Suprapubic skin (tissue), 4 donors: Measurements from ENCODE around the gene LARGE1. TPM values are rescaled to one million over a fixed set of nuclear protein-coding genes. Genes with fewer than 3 reads are reported as not detected.

Source experiments
- DNase-seq, 2 donors: peaks; one replicate each; pipeline ENCODE4 v3.0.0-alpha.2; 2019; ENCODE audit warnings: low spot score in 2 of 2
- H3K27ac ChIP-seq: fragments of 200-600 bp; sonication (generic); one replicate; pipeline ENCODE4 v1.5.1; 2019
- H3K27me3 ChIP-seq: fragments of 200-600 bp; sonication (generic); one replicate; pipeline ENCODE4 v1.5.1; 2019
- H3K36me3 ChIP-seq: fragments of 200-600 bp; sonication (generic); one replicate; pipeline ENCODE4 v1.5.1; 2019
- H3K4me1 ChIP-seq: fragments of 200-600 bp; sonication (generic); one replicate; pipeline ENCODE4 v1.5.1; 2019
- H3K4me3 ChIP-seq: fragments of 200-600 bp; sonication (generic); one replicate; pipeline ENCODE4 v1.5.1; 2019; ENCODE audit warnings: mild to moderate bottlenecking
- H3K9me3 ChIP-seq: fragments of 200-600 bp; sonication (generic); one replicate; pipeline ENCODE4 v1.5.1; 2019
- EP300 ChIP-seq: sonication (generic); formaldehyde crosslinking; IDR thresholded peaks from one replicate; pipeline ENCODE4 v1.6.1; 2017; ENCODE audit warnings: antibody characterized with exemption
- POLR2A ChIP-seq, 2 donors: fragments of 450-650 bp; IDR thresholded peaks; one replicate each; pipeline ENCODE4 v1.6.1; 2017; ENCODE audit warnings: antibody characterized with exemption in 2 of 2, mild to moderate bottlenecking in 2 of 2, moderate library complexity in 2 of 2
- POLR2AphosphoS5 ChIP-seq, 3 donors: sonication (generic); formaldehyde crosslinking; IDR thresholded peaks; one replicate each; pipeline ENCODE4 v1.6.1; 2017; ENCODE audit warnings: antibody characterized with exemption in 3 of 3
- WGBS: methylation state at CpG from one replicate; pipeline ENCODE4 v1.1.5; 2018; 5-methylcytosine and 5-hydroxymethylcytosine counted together
- total RNA-seq, 4 donors: library from RNA; depleted of rRNA; stranded (reverse); fragments of >200 nt; gene quantifications; one replicate each; pipeline ENCODE4 v1.1.0, GENCODE V29; 2016
- TF ChIP-seq, protein P1 (sequence below), 2 donors: fragments of 200-600 bp in 1 of 2; fragments of 450-650 bp in 1 of 2; sonication (generic) in 1 of 2; IDR thresholded peaks; one replicate each; pipeline ENCODE4 v1.5.1; 2016 to 2019; ENCODE audit warnings: antibody characterized with exemption in 2 of 2, mild to moderate bottlenecking in 1 of 2, moderate library complexity in 1 of 2

The LARGE1 gene
- total RNA-seq, 4 donors from 2014 or later, result 12.1 to 41.6 (median 21.1) TPM

DNA sequence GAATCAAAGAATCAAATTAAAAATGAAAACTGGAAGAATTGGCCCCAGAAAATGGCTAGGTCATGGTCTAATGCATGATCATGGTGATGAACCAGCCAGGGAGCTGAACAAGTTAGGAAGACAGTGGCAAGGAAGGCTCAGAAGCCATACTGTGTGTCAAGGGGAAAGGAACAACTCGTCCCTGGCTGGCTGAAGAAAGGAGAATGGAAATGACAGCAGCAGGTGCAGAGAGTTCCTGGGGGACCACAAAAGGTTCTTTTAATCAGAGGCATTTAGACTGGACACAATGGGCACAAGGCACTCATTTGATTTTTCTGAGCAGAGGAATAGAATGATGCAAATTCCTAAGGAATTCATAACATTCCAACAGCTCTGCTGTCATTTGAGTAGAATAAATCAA, 209.9 kb downstream of the LARGE1 start:
- DNase-seq, result no peak
- WGBS, result 76% methylated on average over 1 of the region's 1 CpG
- Histone ChIP-seq H3K36me3 (no peaks in the 10 kb centered on the region), H3K27ac (no peak overlapping the region), H3K9me3 (peaks cover 10% of the 10 kb centered on the region), H3K4me3 (no peak overlapping the region), H3K4me1 (no peaks in the 10 kb centered on the region), H3K27me3 (no peaks in the 10 kb centered on the region)
- TF ChIP-seq EP300 (no peak), POLR2AphosphoS5 (IDR thresholded peaks at IDR 0.05) (no peak), POLR2A (IDR thresholded peaks at IDR 0.05) (no peak)
- TF ChIP-seq, protein P1, sequence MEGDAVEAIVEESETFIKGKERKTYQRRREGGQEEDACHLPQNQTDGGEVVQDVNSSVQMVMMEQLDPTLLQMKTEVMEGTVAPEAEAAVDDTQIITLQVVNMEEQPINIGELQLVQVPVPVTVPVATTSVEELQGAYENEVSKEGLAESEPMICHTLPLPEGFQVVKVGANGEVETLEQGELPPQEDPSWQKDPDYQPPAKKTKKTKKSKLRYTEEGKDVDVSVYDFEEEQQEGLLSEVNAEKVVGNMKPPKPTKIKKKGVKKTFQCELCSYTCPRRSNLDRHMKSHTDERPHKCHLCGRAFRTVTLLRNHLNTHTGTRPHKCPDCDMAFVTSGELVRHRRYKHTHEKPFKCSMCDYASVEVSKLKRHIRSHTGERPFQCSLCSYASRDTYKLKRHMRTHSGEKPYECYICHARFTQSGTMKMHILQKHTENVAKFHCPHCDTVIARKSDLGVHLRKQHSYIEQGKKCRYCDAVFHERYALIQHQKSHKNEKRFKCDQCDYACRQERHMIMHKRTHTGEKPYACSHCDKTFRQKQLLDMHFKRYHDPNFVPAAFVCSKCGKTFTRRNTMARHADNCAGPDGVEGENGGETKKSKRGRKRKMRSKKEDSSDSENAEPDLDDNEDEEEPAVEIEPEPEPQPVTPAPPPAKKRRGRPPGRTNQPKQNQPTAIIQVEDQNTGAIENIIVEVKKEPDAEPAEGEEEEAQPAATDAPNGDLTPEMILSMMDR (IDR thresholded peaks at IDR 0.05), result no peak

DNA sequence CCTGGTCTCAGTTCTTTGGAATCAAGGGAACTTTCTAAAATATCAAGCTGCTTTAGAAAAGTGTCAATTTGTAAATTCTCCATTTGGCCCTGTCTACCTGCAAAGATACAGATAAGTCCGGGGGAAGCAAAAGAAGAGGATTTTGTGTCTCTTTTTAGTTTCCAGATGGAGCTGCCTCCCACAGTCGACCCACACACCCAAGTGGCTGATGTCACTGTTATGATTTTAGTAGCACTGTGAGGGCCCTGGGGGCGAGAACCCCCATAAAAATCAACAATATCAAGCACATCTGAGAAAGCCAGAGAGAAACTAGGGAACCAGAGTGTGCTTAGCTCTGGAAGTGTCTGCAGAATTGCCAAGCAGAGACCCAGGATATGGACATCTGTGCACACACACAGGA, 212.7 kb downstream of the LARGE1 start:
- DNase-seq, result no peak
- no peaks in the 10 kb centered on the region for H3K9me3 ChIP-seq
- H3K36me3 ChIP-seq, result no peaks in the 10 kb centered on the region
- H3K27me3 ChIP-seq, result no peaks in the 10 kb centered on the region
- TF ChIP-seq, protein P1 (IDR thresholded peaks at IDR 0.05), result no peak
- TF ChIP-seq POLR2AphosphoS5 (IDR thresholded peaks at IDR 0.05), result no peak
- TF ChIP-seq POLR2A (IDR thresholded peaks at IDR 0.05), result no peak
- TF ChIP-seq EP300, result no peak
- 72% methylated on average over 3 of the region's 3 CpGs for WGBS
- H3K4me1 ChIP-seq, result no peaks in the 10 kb centered on the region
- H3K4me3 ChIP-seq, result no peak overlapping the region
- no peak overlapping the region for H3K27ac ChIP-seq

DNA sequence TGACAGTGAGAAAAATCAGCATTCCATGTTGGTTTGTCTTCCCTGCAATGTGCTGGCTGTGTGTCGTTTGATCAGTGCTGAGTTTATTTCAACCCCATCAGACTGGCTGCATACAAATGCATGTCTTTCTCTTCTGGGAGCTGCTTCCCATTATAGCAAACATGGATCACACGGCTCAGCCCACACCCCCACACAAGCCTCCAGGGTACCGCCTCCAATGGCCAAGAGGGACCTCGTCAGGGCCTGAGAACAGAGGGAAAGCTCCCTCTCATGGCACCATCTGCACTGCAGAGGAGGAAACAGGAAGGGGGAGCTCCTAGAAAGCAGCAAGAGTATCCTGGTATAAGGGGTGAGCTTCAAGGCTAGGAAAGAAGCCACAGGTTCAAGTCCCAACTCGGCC, 214.2 kb downstream of the LARGE1 start:
- Histone ChIP-seq H3K4me1 (no peaks in the 10 kb centered on the region), H3K9me3 (no peaks in the 10 kb centered on the region), H3K4me3 (no peak overlapping the region), H3K27me3 (no peaks in the 10 kb centered on the region), H3K36me3 (no peaks in the 10 kb centered on the region), H3K27ac (no peak overlapping the region)
- no peak for DNase-seq
- WGBS, result 72% methylated on average over 5 of the region's 5 CpGs
- TF ChIP-seq EP300 (no peak), POLR2AphosphoS5 (IDR thresholded peaks at IDR 0.05) (no peak), POLR2A (IDR thresholded peaks at IDR 0.05) (no peak)
- TF ChIP-seq, protein P1 (IDR thresholded peaks at IDR 0.05), result no peak

DNA sequence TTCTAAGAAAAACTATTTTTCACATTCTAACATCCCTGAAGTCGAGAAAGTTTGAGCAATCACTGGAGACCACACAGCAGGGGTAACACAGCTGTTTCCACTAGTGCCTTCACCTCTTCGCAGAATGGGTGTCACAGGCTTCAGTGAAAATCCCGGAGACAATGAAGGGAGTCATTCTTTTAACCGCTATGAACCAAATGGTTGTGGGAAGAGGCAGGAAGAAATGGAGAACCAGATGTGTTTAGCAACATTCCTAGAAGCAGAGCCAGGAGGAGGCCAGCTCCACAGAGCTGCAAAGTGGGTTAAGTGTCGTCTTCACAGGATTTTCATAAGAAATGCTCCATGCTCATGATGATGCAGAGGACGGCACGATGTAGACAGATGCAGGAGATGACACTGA, 221.1 kb downstream of the LARGE1 start:
- TF ChIP-seq, protein P1 (IDR thresholded peaks at IDR 0.05), result no peak
- TF ChIP-seq EP300 (no peak), POLR2A (IDR thresholded peaks at IDR 0.05) (no peak), POLR2AphosphoS5 (IDR thresholded peaks at IDR 0.05) (no peak)
- Histone ChIP-seq H3K27me3 (no peaks in the 10 kb centered on the region), H3K9me3 (no peaks in the 10 kb centered on the region), H3K4me1 (peaks cover 2% of the 10 kb centered on the region), H3K4me3 (no peak overlapping the region), H3K36me3 (peaks cover 3% of the 10 kb centered on the region), H3K27ac (no peak overlapping the region)
- no peak for DNase-seq
- 64% methylated on average over 7 of the region's 7 CpGs for WGBS

DNA sequence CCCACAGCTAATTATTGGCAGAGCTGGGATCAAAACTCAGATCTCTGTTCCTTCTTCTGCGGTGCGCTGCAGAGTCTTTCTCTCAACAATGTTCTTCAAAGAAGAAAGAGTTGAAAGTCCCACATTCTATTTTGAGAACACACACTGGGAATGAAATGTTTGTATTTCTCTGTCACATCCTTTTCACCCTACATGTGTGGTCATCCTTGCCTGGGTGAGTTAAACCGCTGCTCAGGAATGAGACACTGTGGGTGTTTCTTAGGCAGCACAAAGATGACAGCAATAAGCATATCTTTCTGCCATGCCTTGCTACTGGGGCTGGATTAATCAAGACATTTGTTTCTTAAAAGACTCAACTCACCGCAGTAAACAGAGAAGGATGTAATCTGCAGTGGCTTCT, 222.6 kb downstream of the LARGE1 start:
- 85% methylated on average over 4 of the region's 4 CpGs for WGBS
- TF ChIP-seq POLR2A (IDR thresholded peaks at IDR 0.05), result no peak
- no peak for TF ChIP-seq POLR2AphosphoS5 (IDR thresholded peaks at IDR 0.05)
- TF ChIP-seq, protein P1 (IDR thresholded peaks at IDR 0.05), result no peak
- TF ChIP-seq EP300, result no peak
- DNase-seq, result no peak
- no peak overlapping the region for H3K27ac ChIP-seq
- no peaks in the 10 kb centered on the region for H3K9me3 ChIP-seq
- H3K36me3 ChIP-seq, result peaks cover 3% of the 10 kb centered on the region
- H3K27me3 ChIP-seq, result no peaks in the 10 kb centered on the region
- peaks cover 2% of the 10 kb centered on the region for H3K4me1 ChIP-seq
- H3K4me3 ChIP-seq, result no peak overlapping the region
